Epithelial cell of proximal tubule (primary cell): ENCODE data around the gene SFMBT1. TPM values are rescaled to one million over a fixed set of nuclear protein-coding genes. Genes with fewer than 3 reads are reported as not detected.

ENCODE experiments used
- DNase-seq: peaks from one replicate; pipeline ENCODE4 v3.0.0-alpha.2; 2011; ENCODE audit warnings: low read depth
- H3K4me3 ChIP-seq: 2 replicates; pipeline ENCODE4 v1.5.1; 2011; ENCODE audit warnings: low read depth, mild to moderate bottlenecking, low read length
- CTCF ChIP-seq: conservative IDR thresholded peaks from 2 replicates; pipeline ENCODE4 v1.5.1; 2012; ENCODE audit warnings: low read depth, mild to moderate bottlenecking, low read length
- total RNA-seq: library from RNA; depleted of rRNA; stranded (reverse); fragments of >200 nt; gene quantifications from 2 replicates; pipeline ENCODE4 v1.2.3, GENCODE V29; 2015

SFMBT1 gene
- total RNA-seq, 1 donor from 2014 or later = 1.8 TPM

- H3K4me3 ChIP-seq = peak overlapping the region; percentile 27
- no peak for DNase-seq
- no peak for TF ChIP-seq CTCF
Measured at GRCh38 chr3:52998771-52999513, 46.9 kb downstream of the SFMBT1 start.

- DNase-seq = no peak
- H3K4me3 ChIP-seq = no peak overlapping the region
- no peak for TF ChIP-seq CTCF
Measured at GRCh38 chr3:52990637-52991036, 55.2 kb downstream of the SFMBT1 start.

- no peak overlapping the region for H3K4me3 ChIP-seq
- no peak for DNase-seq
- TF ChIP-seq CTCF = peak; percentile 54
Measured at GRCh38 chr3:52986938-52987337, 58.9 kb downstream of the SFMBT1 start.

GRCh38 chr3:52986049-52986448, 59.8 kb downstream of the SFMBT1 start:
- DNase-seq = no peak
- H3K4me3 ChIP-seq = no peak overlapping the region
- no peak for TF ChIP-seq CTCF

- DNase-seq = no peak
- H3K4me3 ChIP-seq = no peak overlapping the region
- no peak for TF ChIP-seq CTCF
Measured at GRCh38 chr3:52983828-52984227, 62.0 kb downstream of the SFMBT1 start.

GRCh38 chr3:52983336-52983807, 62.5 kb downstream of the SFMBT1 start:
- H3K4me3 ChIP-seq = no peak overlapping the region
- TF ChIP-seq CTCF = no peak
- DNase-seq = no peak

- no peak for DNase-seq
- no peak overlapping the region for H3K4me3 ChIP-seq
- TF ChIP-seq CTCF = no peak
Measured at GRCh38 chr3:52982839-52983238, 63.0 kb downstream of the SFMBT1 start.
